HG03280 (cell line): Measurements from ENCODE around the gene PLSCR2.
"Not testable (repeated sequence)": the region's sequence is repeated elsewhere in the genome, so short reads cannot be mapped to it uniquely, and the experiment has no call there.

Source experiments
- ATAC-seq: cut with Tn5 transposase; IDR thresholded peaks from one replicate; pipeline ENCODE4 v1.9.1; 2021; ENCODE audit warnings: mild to moderate bottlenecking, moderate library complexity; ENCODE audit not compliant: unreplicated experiment

Gene PLSCR2

GRCh38 chr3:146491303-146491702, 21.9 kb upstream of the PLSCR2 start:
- ATAC-seq: no peak

- ATAC-seq: no peak
Measured at GRCh38 chr3:146485297-146485696, 15.9 kb upstream of the PLSCR2 start.

GRCh38 chr3:146476094-146476740, 6.9 kb upstream of the PLSCR2 start:
- no peak for ATAC-seq

GRCh38 chr3:146474976-146475375, 5.6 kb upstream of the PLSCR2 start:
- not testable (repeated sequence) for ATAC-seq

GRCh38 chr3:146473726-146474125, 4.4 kb upstream of the PLSCR2 start:
- ATAC-seq: no peak

- ATAC-seq: no peak
Measured at GRCh38 chr3:146472611-146473010, 3.2 kb upstream of the PLSCR2 start.

- ATAC-seq: no peak
Measured at GRCh38 chr3:146471012-146471411, 1.7 kb upstream of the PLSCR2 start.

- no peak for ATAC-seq
Measured at GRCh38 chr3:146470425-146470990, 1.1 kb upstream of the PLSCR2 start.

GRCh38 chr3:146468671-146469149, 651 bp downstream of the PLSCR2 start:
- no peak for ATAC-seq

GRCh38 chr3:146468234-146468633, 1.1 kb downstream of the PLSCR2 start:
- ATAC-seq: no peak

- ATAC-seq: no peak
Measured at GRCh38 chr3:146466604-146467003, 2.8 kb downstream of the PLSCR2 start.

- no peak for ATAC-seq
Measured at GRCh38 chr3:146465693-146466465, 3.5 kb downstream of the PLSCR2 start.

GRCh38 chr3:146464783-146465182, 4.6 kb downstream of the PLSCR2 start:
- ATAC-seq: no peak

GRCh38 chr3:146464005-146464595, 5.3 kb downstream of the PLSCR2 start:
- ATAC-seq: no peak

- ATAC-seq: no peak
Measured at GRCh38 chr3:146454796-146455195, 14.6 kb downstream of the PLSCR2 start.

GRCh38 chr3:146449613-146450012, 19.7 kb downstream of the PLSCR2 start:
- no peak for ATAC-seq

- ATAC-seq: no peak
Measured at GRCh38 chr3:146449076-146449475, 20.3 kb downstream of the PLSCR2 start.

GRCh38 chr3:146446026-146446425, 23.3 kb downstream of the PLSCR2 start:
- no peak for ATAC-seq

- ATAC-seq: not testable (repeated sequence)
Measured at GRCh38 chr3:146440310-146440709, 29.1 kb downstream of the PLSCR2 start.

GRCh38 chr3:146432066-146432465, 37.3 kb downstream of the PLSCR2 start:
- ATAC-seq: no peak

GRCh38 chr3:146431240-146431639, 38.1 kb downstream of the PLSCR2 start:
- ATAC-seq: no peak

- ATAC-seq: no peak
Measured at GRCh38 chr3:146425341-146425740, 44.0 kb downstream of the PLSCR2 start.
